Measurements from ENCODE around the gene ZDHHC5. TPM values are rescaled to one million over a fixed set of nuclear protein-coding genes. Genes with fewer than 3 reads are reported as not detected.
"Not testable (repeated sequence)": the region's sequence is repeated elsewhere in the genome, so short reads cannot be mapped to it uniquely, and the experiment has no call there.

ZDHHC5 gene
- total RNA-seq, 4 donors from 2014 or later = 34.0 to 49.2 (median 46.2) TPM

DNA sequence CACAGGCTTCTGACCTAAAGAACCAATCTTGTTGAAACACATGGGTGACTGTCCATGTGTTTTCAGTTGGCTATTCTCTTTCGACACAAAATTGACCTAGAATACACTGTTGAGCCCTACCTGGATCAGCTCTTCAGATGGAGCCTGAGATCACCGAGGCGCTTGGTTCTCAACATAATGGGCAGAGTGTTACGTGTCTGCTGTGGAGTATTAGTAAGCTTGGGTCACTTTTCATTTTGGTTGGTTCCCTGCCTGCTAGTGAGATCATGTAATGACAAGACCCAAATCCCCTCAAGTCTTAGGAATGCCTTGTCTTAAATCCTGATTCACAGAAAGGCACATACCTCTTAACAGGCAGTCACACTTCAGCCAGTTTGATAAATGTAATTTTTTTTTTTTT is 35.4 kb downstream of the ZDHHC5 start:
- H3K36me3 ChIP-seq = peaks cover 0 to 59% of the 10 kb centered on the region in 2 donors
- intact Hi-C loops (cut with DNase I; ENCODE audit: low total_unique reads) (no loop called here), in situ Hi-C loops (cut with MboI; ENCODE audit: low sequenced_read_pairs in 4 of 4) (loop anchor here in 1 of 4 donors (25.0 kb wide), 1 partner anchor 884 kb away; the partner anchor contains the start of genes LPXN and ZFP91)

DNA sequence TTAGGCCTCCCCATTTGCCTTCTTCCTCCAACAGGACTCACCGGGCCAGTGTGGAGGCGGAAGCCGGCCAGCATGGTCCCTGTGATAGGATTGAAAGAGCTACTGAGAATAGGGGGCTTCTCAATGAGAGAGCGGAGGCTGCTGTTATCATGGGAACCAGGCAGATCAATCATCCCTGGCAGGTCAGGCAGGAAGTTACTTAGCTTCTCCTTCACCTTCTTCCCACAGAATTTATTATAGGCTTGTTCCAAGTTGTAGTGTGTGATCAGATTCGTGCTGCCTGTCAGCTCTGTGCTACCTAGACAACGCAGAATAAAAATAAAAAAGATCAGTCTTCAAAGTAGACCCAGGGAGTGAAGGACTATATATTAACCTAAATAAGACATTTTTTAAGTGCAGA is 37.0 kb downstream of the ZDHHC5 start:
- H3K36me3 ChIP-seq = peaks cover 0 to 43% of the 10 kb centered on the region in 2 donors

More for the DNA sequence above, 35.4 kb downstream of the ZDHHC5 start:
- Histone ChIP-seq H3K4me3 (no peak overlapping the region), H3K27me3 (no peaks in the 10 kb centered on the region), H3K27ac (no peak overlapping the region), H3K9me3 (no peaks in the 10 kb centered on the region), H3K4me1 (peaks cover 0 to 4% of the 10 kb centered on the region in 2 donors)
- TF ChIP-seq, protein P1, sequence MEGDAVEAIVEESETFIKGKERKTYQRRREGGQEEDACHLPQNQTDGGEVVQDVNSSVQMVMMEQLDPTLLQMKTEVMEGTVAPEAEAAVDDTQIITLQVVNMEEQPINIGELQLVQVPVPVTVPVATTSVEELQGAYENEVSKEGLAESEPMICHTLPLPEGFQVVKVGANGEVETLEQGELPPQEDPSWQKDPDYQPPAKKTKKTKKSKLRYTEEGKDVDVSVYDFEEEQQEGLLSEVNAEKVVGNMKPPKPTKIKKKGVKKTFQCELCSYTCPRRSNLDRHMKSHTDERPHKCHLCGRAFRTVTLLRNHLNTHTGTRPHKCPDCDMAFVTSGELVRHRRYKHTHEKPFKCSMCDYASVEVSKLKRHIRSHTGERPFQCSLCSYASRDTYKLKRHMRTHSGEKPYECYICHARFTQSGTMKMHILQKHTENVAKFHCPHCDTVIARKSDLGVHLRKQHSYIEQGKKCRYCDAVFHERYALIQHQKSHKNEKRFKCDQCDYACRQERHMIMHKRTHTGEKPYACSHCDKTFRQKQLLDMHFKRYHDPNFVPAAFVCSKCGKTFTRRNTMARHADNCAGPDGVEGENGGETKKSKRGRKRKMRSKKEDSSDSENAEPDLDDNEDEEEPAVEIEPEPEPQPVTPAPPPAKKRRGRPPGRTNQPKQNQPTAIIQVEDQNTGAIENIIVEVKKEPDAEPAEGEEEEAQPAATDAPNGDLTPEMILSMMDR (IDR thresholded peaks at IDR 0.05 in 4 of 5, conservative IDR thresholded peaks at IDR 0.05 in 1 of 5) = no peak
- ATAC-seq = no peak
- no peak for DNase-seq

DNA sequence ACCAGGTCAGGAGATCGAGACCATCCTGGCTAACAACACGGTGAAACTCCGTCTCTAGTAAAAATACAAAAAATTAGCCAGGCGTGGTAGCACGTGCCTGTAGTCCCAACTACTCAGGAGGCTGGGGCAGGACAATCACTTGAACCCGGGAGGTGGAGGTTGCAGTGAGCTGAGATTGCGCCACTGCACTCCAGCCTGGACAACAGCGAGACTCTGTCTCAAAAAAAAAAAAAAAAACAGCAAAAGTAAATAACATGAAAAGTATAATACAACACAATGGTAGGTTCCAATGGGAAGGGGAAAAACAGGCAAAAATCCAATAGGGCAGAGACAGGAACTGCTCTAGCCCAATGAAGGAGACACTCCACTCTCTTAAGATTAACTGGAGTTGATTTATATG is 37.5 kb downstream of the ZDHHC5 start:
- H3K27ac ChIP-seq; intact Hi-C loops (cut with DNase I; ENCODE audit: low total_unique reads); DNase-seq; H3K9me3 ChIP-seq; H3K4me1 ChIP-seq; H3K27me3 ChIP-seq; ATAC-seq; H3K4me3 ChIP-seq: not testable (repeated sequence)
- in situ Hi-C loops (cut with MboI; ENCODE audit: low sequenced_read_pairs in 4 of 4) = loop anchor here in 1 of 4 donors (25.0 kb wide), 1 partner anchor 882 kb away; the partner anchor contains the start of genes LPXN and ZFP91
- H3K36me3 ChIP-seq = peaks cover 0 to 38% of the 10 kb centered on the region in 2 donors

More for the DNA sequence above, 37.0 kb downstream of the ZDHHC5 start:
- Histone ChIP-seq H3K27ac (no peak overlapping the region), H3K4me3 (no peak overlapping the region), H3K27me3 (no peaks in the 10 kb centered on the region), H3K9me3 (no peaks in the 10 kb centered on the region), H3K4me1 (peaks cover 0 to 4% of the 10 kb centered on the region in 2 donors)
- TF ChIP-seq POLR2A (IDR thresholded peaks at IDR 0.05) = no peak
- TF ChIP-seq, protein P1 (IDR thresholded peaks at IDR 0.05 in 4 of 5, conservative IDR thresholded peaks at IDR 0.05 in 1 of 5) = no peak
- in situ Hi-C loops (cut with MboI; ENCODE audit: low sequenced_read_pairs in 4 of 4) = loop anchor here in 1 of 4 donors (25.0 kb wide), 1 partner anchor 882 kb away; the partner anchor contains the start of genes LPXN and ZFP91
- DNase-seq = no peak
- no peak for ATAC-seq
- intact Hi-C loops (cut with DNase I; ENCODE audit: low total_unique reads) = no loop called here

DNA sequence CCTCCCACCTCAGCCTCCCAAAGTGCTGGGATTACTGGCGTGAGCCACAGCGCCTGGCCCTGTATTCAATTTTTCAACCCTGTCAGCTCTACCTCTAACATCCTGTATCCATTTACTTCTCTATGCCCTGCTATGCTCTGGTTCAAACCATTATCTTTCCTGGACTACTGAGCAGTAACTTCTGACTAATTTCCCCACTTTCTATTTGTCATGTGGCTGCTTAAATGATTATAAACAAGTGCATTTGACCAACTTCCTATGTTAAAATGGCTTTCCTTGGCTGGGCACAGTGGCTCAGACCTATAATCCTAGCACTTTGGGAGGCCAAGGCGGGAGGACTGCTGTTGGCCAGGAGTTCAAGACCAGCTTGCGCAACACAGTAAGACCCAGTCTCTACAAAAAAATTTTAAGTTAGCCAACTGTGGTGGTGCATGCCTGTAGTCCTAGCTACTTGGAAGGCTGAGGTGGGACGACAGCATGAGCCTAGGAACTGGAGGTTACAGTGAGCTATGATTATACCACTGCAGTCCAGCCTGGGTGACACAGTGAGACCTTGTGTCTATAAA is 42.0 kb downstream of the ZDHHC5 start:
- TF ChIP-seq, protein P1 (IDR thresholded peaks at IDR 0.05 in 4 of 5, conservative IDR thresholded peaks at IDR 0.05 in 1 of 5) = no peak
- TF ChIP-seq POLR2A (IDR thresholded peaks at IDR 0.05) = no peak
- in situ Hi-C loops (cut with MboI; ENCODE audit: low sequenced_read_pairs in 4 of 4) (loop anchor here in 1 of 4 donors (25.0 kb wide), 1 partner anchor 877 kb away; the partner anchor contains the start of genes LPXN and ZFP91), intact Hi-C loops (cut with DNase I; ENCODE audit: low total_unique reads) (loop anchor here (5.0 kb wide), 2 partner anchors 867 to 1907 kb away; partner anchors contain the start of genes LPXN, OSBP and ZFP91)

More for the DNA sequence above, 42.0 kb downstream of the ZDHHC5 start:
- Histone ChIP-seq H3K9me3 (no peaks in the 10 kb centered on the region), H3K4me1 (peaks cover 30% of the 10 kb centered on the region in 2 donors), H3K4me3 (no peak overlapping the region), H3K36me3 (peaks cover 0 to 3% of the 10 kb centered on the region in 2 donors), H3K27ac (no peak overlapping the region), H3K27me3 (no peaks in the 10 kb centered on the region)
- no peak for ATAC-seq
- DNase-seq = no peak
